GM19351 (cell line): ENCODE data around the gene GLDC.
"Not testable (repeated sequence)": the region's sequence is repeated elsewhere in the genome, so short reads cannot be mapped to it uniquely, and the experiment has no call there.

Experiments used
- ATAC-seq: cut with Tn5 transposase; IDR thresholded peaks from one replicate; pipeline ENCODE4 v1.9.1; 2021; ENCODE audit warnings: mild to moderate bottlenecking, moderate library complexity; ENCODE audit not compliant: unreplicated experiment

Gene GLDC

GRCh38 chr9:6645355-6646292 lies at the start of gene GLDC:
Gene GLDC, minus strand, starts transcription at chr9:6645729. Its CDS starts 230 bp downstream, at chr9:6645499.
- peak; percentile 90 for ATAC-seq

- no peak for ATAC-seq
These were observed 47.4 kb upstream of the GLDC start for GRCh38 chr9:6692881-6693361.

- ATAC-seq = no peak
These were observed 46.9 kb upstream of the GLDC start for GRCh38 chr9:6692433-6692832.

- ATAC-seq = not testable (repeated sequence)
These were observed 45.1 kb upstream of the GLDC start for GRCh38 chr9:6690675-6691070.

DNA sequence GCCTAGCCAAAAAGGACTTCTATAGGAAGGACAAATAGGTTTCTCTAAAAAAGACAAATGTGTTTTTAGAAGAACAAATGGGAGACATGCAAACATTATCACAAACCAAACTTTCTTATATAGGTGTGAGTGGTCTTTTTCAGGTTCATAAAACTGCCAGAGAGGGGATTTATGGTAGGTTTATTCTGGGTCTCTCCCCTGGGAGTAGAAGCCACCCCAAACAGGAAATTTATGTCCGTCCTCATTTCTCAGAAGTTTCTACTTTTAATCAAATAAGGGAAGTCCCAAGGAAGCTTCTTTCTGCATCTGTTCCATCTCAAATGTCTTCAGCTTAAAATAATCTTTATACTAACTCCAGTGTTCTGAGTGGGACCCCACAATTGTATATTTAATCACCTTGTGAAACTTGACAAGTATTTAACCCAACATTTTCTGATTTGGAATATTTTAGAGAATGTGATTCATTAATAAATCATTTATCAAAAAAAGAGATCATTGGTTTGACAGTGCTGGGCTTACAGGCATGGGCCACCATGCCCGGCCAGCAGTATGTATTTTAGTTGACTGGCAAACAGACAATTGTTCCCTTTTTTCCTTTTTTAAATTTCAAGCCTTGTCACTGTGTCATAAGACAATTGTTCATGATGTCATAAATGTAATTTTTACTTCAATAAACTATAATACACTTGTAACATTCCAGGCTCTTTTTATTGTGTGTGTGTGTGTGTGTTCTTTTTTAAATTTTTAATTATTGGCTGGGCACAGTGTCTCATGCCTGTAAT lies 44.6 kb upstream of the GLDC start:
- ATAC-seq = no peak

GRCh38 chr9:6687180-6687579 lies 41.7 kb upstream of the GLDC start:
- no peak for ATAC-seq

- no peak for ATAC-seq
These were observed 40.9 kb upstream of the GLDC start for GRCh38 chr9:6686396-6686795.

GRCh38 chr9:6681957-6682501 lies 36.5 kb upstream of the GLDC start:
- ATAC-seq = no peak

DNA sequence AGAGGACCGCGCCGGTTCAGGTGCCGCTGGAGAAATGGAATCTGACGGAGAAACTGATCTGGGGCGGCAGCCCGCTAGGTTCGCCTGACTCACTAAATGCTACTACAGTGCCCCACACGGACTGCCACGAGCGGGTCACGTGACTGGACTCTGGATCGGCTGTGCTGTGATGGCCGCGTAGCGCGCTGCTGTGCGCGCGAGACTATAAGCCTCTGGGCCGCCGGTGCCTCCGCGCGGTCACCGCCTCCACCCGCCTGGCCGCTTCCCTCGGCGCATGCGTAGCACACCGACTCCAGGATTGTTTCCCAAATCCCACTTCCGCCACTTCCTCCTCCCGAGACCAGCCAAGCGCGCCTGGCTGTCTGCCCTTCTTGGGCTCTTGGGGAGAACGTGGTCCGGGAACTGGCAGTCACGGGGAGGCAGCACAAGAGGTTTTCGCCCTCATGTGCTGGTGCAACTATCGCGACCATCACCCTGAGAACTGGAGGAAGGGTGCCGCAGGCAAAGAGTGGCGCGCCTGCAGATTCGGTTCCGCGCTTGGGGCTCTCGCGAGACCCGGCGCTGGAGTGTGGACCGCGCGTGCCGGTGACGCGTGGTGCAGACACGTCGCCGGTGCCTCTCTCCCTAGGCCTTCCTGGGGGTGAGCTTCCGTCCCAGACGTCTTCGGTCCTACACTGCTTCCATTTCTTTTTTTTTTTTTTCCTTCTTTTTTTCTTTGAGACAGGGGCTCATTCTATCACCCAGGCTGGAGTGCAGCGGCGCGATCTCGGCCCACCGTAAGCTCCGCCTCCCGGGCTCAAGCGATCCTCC lies 35.8 kb upstream of the GLDC start:
- ATAC-seq = peak; percentile 62

DNA sequence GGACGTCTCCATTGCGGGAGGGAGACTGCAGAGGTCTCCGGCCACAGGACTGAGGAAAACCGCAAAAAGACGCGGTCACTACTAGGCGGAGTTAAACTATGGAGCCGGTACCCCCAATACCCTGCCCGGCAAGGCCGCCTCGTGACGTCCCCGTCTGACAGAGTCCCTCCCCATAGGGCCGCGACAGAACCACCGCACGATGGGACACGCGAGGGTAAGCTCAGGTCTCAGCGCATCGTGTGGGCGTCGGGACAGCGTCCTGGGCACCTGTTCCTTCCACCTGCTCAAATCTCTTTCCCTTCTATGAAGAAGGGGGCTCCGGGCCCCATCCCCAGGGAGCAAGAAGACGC lies 35.2 kb upstream of the GLDC start:
- ATAC-seq = peak; percentile 25

DNA sequence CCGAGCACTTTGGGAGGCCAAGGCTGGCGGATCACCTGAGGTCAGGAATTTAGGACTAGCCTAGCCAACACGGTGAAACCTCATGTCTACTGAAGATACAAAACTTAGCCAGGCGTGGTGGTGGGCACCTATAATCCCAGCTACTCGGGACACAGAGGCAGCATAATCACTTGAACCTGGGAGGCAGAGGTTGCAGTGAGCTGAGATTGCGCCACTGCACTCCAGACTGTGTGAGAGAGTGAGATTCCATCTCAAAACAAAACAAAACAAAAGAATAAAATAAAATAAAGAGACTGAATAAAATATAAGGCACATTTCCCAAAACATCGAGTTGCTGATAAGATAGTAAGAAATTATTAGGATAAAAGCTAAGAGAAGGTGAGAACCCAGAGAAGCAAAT lies 32.3 kb upstream of the GLDC start:
- no peak for ATAC-seq

DNA sequence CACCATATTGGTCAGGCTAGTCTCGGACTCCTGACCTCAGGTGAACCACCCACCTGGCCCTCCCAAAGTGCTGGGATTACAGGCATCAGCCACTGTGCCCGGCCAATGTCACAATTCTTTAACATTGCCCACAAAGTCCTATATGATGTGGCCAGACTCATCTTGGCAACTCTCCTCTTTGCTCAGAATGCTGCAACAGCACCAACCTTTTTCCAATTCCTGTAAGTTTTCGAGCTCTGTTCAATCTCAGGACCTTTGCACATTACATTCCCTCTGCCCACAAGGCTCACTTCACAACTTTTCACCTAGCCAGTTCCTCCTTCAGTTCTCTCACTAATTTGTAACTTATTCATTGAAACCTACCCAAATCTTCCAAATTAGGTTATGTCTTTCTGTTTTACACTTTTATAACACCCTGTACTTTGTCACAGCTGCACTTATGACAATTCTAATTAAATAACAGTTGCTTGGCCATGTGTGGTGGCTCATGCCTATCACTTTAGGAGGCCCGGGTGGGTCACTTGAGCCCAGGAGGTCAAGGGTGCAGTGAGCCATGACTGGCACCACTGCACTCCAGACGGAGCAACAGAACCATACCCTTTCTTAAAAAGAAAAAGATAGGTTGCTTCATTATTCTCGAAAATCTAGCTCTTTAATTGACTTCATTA lies 30.9 kb upstream of the GLDC start:
- ATAC-seq = no peak

GRCh38 chr9:6675268-6675667 lies 29.7 kb upstream of the GLDC start:
- no peak for ATAC-seq

DNA sequence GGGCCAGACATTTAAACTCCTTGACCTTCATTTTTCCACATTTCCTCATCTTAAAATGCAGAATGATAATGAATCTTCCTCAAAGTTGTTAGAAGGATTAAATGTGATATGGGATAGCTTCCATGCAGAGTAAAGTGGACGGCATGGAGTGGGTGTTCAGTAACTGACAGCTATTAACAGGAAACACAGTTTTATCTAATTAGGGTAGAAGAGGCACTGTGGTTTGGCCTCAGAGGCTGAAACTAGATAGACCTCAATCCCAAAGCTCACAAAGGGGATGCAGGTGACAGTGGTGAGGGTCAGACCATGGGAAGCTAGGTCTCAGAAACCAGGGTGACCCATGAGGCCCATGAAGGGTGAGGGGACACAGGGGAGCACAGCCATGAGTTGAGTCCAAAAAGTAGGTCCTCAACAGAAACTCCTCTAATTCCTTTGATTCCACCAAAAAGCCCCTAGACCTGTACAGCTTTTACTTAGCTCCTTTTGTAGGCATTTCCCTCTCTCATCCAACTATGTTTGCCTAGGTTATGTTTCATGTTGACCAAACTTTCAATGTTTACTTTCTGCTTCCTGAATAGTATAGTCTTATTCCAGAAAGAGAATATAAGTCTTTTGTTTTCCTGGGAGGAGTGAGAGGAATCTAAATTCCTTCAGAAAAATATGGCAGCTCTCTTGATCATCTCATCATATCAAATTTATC lies 27.9 kb upstream of the GLDC start:
- no peak for ATAC-seq

DNA sequence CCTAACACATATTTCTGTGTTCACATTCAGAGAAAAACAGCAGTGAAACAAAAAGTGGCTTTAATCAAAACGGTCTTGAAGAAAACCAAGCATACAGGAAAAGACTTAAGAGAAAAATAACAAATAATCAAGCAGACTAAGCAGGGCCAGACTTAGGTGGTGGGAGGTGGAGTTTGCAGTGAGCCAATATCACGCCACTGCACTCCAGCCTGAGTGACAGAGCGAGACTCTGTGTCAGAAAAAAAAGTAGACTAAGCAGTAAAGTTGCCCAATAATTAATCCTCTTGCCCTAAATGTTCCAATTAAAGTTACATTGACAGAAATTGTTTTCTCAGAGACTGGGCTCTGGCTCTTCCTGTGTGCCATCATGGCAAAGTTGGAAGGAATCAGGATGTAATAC lies 26.6 kb upstream of the GLDC start:
- no peak for ATAC-seq

DNA sequence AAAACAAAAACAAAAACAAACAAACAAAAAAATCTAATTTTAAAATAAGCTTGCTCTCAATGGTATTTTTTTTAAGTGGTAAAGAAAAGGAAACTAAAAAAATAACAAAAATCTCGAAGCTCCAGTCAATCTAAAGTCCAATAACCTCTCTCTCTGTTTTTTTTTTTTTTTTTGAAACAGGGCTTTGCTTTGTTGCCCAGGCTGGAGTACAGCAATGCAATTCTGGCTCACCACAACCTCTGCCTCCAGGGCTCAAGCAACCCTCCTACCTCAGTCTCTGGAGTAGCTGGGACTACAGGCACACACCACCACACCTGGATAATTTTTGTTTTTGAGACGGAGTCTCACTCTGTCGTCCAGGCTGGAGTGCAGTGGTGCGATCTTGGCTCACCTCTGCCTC lies 25.9 kb upstream of the GLDC start:
- no peak for ATAC-seq

DNA sequence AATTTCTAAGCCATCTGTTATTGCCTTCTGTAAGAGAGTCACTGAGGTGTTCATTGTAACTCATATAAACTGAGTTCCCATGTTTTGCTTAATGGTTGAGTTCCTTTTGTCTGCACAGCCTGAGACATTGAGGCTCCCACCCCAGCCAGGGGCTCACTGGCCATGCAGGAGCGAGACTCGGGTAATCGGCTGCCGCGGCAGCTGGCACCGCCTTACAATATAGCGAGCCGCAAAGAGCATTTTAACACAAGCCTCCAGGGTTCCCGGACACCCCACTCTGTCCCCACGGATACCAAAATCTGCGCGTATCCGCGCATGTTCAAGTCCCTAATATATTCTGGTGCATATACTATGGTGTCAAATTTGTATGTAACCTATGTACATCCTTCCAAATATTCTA lies 24.4 kb upstream of the GLDC start:
- no peak for ATAC-seq

GRCh38 chr9:6667633-6668280 lies 22.2 kb upstream of the GLDC start:
- ATAC-seq = no peak

DNA sequence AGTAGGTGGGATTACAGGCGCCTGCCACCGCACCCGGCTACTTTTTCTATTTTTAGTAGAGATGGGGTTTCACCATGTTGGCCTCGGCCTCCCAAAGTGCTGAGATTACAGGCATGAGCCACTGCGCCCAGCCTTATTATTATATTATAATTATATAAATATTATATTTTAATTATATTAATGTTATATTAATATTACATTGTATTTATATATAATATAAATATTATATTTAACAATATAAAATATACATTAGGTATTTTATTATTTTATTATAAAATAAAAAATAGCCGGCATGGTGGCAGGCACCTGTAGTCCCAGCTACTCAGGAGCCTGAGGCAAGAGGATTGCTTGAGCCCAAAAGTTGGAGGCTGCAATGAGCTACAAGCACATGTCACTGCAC lies 21.6 kb upstream of the GLDC start:
- ATAC-seq = no peak
